ENCODE results near the gene SPATA32.

Gene SPATA32

GRCh38 chr17:45293413-45294211 is 31.7 kb upstream of the SPATA32 start:
- no peak for DNase-seq (ENCODE audit: low read depth)
- no peak overlapping the region for H3K4me3 ChIP-seq (ENCODE audit: low read depth, low read length)
- no peak for TF ChIP-seq CTCF (IDR thresholded peaks at IDR 0.05; ENCODE audit: low read depth, low read length, missing control alignments)

- no peak for TF ChIP-seq CTCF (IDR thresholded peaks at IDR 0.05; ENCODE audit: low read depth, low read length, missing control alignments)
- no peak overlapping the region for H3K4me3 ChIP-seq (ENCODE audit: low read depth, low read length)
- DNase-seq (ENCODE audit: low read depth) = no peak
Observed at GRCh38 chr17:45292696-45293412, 31.0 kb upstream of the SPATA32 start.

- DNase-seq (ENCODE audit: low read depth) = no peak
- H3K4me3 ChIP-seq (ENCODE audit: low read depth, low read length) = no peak overlapping the region
- no peak for TF ChIP-seq CTCF (IDR thresholded peaks at IDR 0.05; ENCODE audit: low read depth, low read length, missing control alignments)
Observed at GRCh38 chr17:45291171-45291805, 29.4 kb upstream of the SPATA32 start.

- DNase-seq (ENCODE audit: low read depth) = no peak
- no peak for TF ChIP-seq CTCF (IDR thresholded peaks at IDR 0.05; ENCODE audit: low read depth, low read length, missing control alignments)
- no peak overlapping the region for H3K4me3 ChIP-seq (ENCODE audit: low read depth, low read length)
Observed at GRCh38 chr17:45290269-45290765, 28.4 kb upstream of the SPATA32 start.

- no peak for TF ChIP-seq CTCF (IDR thresholded peaks at IDR 0.05; ENCODE audit: low read depth, low read length, missing control alignments)
- no peak overlapping the region for H3K4me3 ChIP-seq (ENCODE audit: low read depth, low read length)
- no peak for DNase-seq (ENCODE audit: low read depth)
Observed at GRCh38 chr17:45289301-45290268, 27.7 kb upstream of the SPATA32 start.

GRCh38 chr17:45288825-45289224 is 26.9 kb upstream of the SPATA32 start:
- no peak for DNase-seq (ENCODE audit: low read depth)
- H3K4me3 ChIP-seq (ENCODE audit: low read depth, low read length) = no peak overlapping the region

More at GRCh38 chr17:45288825-45289224, 26.9 kb upstream of the SPATA32 start:
- TF ChIP-seq CTCF (IDR thresholded peaks at IDR 0.05; ENCODE audit: low read depth, low read length, missing control alignments) = no peak
